SW 1271 (cell line): ENCODE data around the gene HK3.

ENCODE experiments used
- DNase-seq, 2 experiments: peaks; one replicate each; lab custom pipeline; 2025; lab: John Stamatoyannopoulos, UW

Gene HK3

DNA sequence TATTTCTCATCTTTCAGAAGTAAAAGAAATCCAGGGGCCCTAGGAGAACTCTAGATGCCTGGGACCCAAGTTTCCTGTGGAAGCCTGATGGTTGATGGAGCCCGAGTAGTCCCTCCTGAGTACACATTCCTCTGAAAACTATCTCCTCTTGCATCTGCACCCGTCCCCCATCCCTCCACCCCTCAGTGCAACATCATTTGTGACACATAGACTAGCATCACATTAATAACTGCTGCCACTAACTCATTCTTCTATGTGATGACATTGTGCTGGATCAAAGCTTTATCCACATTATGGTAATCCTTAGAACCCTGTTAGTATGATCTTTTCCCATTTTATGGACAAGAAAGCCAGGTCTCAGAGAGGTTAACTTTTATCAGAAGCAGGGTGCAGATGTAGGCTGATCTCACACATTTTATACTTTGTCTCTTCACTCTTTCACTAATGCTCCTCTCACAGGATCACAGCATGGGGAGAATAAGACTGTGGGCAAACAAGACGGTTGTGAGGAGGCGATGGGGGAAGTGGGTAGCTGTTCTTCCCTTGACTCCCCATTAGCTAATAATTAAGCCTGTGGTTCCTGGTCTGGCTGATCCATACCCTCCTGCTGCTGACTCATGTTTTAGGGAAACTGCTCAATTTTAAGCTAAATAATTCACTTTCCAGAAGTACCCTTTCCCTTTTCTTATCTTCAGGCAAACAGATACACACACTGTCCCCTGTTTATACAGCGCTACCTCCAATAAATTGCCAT is 3.9 kb upstream of the HK3 start:
- no peak for DNase-seq

- no peak for DNase-seq
Measured at GRCh38 chr5:176902102-176902814, 3.1 kb upstream of the HK3 start.

- DNase-seq: no peak
Measured at GRCh38 chr5:176901260-176902101, 2.3 kb upstream of the HK3 start.

DNA sequence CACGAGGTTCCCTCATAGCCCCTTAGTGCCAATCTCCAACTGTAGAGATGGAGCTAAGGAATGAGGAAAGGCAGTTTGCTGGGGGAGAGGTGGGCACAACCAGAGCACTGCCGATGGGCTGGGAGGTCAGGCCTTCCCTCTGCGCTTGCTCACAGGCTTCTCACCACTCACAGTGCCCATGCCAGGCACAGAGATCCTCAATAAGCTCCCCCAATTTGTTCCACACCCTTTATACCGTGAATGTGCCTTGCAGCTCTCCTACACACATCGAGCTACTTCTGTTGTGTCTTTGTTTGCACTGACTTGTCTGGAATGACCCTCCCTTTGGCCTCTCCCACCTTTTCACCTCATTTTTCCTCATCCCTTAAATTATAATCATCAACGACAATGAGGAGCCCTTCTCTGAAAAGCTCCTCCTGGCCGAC is 1.6 kb upstream of the HK3 start:
- no peak for DNase-seq

DNA sequence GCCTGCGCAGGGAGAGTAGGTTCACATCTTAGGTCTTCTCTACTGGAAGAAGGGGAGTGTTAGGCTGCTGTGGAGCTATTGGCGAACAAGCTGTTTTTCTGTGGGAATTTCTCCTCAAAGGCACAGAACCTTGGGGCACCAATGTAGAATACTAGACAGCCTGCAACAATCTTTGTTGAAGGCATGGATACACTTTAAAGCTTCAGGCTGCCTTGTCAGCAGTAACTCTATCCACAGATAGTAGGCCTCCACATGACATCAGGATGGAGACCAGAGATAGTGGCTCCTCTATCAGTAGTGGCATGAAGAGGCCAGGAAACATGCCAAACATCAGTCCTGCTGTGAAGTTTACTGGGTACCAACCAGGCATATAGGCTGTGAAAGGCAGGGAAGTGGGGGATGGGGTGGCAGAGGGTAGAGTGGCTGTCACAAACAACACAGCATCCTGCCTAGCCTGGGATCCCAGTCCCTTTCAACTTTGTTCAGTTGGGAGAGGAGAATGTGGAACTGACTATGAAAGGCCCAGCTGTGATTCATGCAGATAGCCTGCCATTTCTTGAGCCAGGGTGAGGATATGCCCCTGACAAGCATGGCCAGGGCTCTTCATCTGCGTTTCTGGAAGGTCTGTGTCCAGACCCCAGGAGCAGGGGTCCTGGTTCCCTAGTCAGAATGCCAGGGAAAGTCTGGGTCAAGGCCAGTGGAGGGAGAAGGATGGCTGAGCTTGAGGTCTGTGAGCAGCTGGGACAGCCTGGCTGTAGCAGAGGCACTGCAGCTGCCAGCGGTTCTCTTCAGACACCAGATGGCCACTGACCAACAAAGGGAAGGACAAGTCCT is 1.0 kb upstream of the HK3 start:
- no peak for DNase-seq

GRCh38 chr5:176897263-176897662 is 1.9 kb downstream of the HK3 start:
- DNase-seq: no peak

DNA sequence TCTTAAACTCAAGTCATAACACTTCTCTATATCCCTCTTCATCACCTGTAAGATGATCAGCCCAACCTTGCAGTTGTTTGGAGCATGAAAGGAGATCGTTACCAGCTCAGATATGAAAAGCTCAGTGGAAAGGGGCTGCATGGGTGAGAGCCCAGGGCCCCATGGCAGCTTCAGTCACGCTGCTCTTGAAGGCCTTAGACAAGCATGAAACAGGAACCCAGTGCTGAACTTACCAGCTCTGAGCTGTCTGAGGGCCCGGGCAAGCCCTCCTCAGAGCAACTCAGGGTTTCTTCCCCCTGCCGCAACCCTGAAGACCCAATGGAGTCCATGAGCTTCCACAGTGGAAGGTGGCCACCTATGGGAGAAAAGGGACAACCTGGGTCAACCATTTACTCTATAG is 3.3 kb downstream of the HK3 start:
- no peak for DNase-seq

- DNase-seq: no peak
Measured at GRCh38 chr5:176894298-176894697, 4.8 kb downstream of the HK3 start.

DNA sequence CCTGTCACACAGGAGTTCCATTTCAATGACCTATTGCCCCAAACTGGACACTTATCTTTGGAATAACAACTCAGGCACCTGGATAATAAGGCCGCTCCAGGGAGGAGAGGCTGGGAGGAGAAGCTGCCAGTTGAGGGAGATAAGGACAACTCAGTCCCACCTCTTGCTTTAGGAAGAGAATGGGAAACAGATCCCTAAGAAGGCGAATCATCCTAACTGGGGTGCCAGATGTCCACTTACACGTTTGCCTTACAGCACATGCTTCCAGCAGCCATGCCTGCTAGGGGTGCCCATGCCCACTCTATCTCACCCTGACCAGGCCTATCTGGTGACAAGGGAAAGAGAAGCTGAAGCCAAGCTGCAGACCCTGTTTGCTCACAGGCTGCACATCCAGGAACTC is 6.5 kb downstream of the HK3 start:
- no peak for DNase-seq

DNA sequence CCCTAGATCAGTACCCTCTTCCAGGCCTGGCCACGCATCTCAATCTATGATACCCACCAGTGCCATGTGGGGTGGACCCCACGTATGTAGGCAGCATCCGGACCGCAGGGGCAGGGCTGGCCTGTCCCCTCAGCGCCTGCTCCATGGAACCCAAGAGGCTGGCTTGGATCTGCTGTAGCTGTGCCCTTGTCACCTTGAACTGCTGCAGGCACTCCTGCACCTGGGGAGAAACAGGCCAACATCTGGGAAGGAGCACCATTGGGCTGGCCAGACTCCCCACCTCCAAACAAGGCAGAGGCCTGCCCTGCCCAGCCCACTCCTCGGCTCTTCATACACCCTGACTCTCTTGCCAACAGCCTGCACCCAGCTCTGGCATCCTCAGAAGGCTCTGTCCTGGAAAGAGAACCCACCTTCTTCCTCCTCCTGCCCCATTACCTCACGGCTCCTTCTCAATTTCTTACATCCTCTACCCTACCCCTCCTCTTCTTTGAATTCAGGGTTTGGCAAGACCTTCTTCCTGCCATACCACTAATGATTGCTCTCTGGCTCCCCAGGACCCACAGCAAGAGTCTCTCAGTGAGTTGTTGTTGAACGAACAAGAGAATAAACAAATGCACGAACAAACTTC is 7.7 kb downstream of the HK3 start:
- DNase-seq: no peak

DNA sequence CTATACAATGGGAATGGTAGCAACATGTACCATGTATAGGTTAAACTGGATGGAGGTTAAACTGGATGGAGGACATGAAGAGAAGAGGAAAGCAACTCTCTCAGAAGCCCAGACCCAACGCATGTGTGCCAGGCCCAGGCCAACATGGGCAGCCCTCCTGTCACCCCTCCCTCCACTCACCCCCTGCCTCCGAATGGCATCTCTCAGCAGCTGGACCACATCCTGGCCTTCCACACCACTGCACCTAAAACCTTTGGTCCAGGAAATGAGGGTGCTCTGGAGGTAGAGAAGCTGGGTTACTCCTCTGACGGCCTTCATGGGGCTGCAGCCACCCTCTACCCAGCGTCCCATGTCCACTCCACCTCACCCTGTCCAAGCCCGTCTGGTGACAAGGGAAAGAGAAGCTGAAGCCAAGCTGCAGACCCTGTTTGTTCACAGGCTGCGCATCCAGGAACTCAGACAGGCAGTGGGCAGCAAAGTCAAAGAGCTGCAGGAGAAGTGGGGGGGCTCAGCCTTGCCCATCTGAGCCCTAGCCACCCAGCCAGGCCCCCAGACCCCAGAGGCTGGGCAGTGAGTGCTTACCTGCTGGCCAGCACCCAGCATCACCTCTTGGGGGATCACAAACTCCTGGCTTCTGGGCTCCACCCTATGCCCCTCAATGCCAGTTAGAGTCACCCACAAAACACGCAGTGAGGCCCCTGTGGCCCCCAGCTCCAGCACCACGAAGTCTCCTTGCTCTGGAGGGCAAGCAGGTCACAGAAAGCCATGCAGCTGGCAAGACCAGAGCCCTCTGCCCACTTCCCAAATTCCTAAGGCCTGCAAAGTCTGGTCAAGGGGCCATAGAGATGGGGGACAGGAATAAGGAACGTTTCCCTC is 8.5 kb downstream of the HK3 start:
- DNase-seq: no peak

- no peak for DNase-seq
Measured at GRCh38 chr5:176889321-176890280, 9.5 kb downstream of the HK3 start.

DNA sequence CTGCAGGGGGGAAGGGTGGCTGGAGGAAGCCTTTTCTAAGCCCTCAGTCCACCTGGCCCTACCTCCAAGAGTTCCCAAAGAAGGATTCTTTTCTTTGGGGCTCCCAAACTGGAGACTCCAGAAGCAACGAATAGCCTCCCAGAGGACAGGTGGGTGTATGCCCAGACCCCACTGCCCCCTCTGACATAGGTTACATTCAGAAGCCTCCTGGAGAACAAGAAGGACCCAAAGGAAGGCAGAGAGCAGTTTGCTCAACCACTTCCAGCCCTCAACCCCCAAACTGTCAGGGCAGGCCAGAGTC is 10.3 kb downstream of the HK3 start:
- DNase-seq: no peak

DNA sequence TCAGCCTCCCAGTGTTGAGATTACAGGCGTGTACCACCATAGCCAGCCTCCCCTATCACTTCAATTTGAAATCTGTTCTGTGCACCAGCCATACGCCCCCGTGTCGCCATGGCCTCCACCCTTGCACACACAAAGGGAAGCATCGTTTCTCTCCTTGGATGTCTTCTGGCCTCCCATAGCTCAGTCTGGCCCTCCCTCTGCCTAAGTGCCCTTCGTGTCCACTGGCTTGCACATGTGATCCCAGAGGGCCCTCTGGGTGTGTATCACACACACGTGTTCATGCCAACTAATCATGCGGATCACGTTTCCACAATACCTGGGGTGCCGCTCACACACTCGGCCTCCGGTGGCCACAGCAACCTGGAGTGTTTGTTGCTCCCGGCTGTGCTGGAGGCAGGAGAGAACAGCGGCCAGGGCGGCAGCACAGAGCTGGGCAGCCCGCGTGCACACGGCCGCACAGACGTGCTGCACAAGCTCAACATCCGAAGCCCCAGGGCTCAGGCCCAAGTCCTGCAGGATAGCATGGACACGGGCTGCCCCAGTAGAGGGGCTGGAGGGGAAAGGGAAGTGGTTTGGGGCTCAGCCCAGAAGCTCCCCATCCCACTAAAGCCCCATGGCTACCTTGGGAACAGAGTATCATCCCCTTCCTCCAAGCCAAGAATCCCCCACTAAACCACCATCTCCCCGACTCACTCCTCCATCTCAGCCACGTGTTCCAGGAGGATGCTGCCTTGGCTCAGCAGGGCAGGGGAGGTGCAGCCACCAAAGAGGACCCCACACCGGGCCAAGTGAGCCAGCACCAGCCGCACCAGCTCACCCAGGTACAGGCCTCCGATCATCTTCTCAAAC is 10.9 kb downstream of the HK3 start:
- DNase-seq: no peak

GRCh38 chr5:176887252-176887849 is 11.8 kb downstream of the HK3 start:
- no peak for DNase-seq

GRCh38 chr5:176886336-176887251 is 12.6 kb downstream of the HK3 start:
- no peak for DNase-seq

GRCh38 chr5:176884571-176884890 is 14.6 kb downstream of the HK3 start:
- DNase-seq: no peak
